ENCODE measurements around the gene NKD1. TPM values are rescaled to one million over a fixed set of nuclear protein-coding genes. Genes with fewer than 3 reads are reported as not detected.

NKD1 gene
- total and polyA plus RNA-seq, 9 donors, result 2.5 to 72.1 (median 12.7) TPM

- H3K4me1 ChIP-seq (ENCODE audit: insufficient read depth), result peaks cover 1% of the 10 kb centered on the region
- H3K27me3 ChIP-seq, result no peaks in the 10 kb centered on the region
- H3K4me3 ChIP-seq, result no peak overlapping the region
- 70 to 79% (median 75%) methylated on average over 4 to 5 of the region's 5 CpGs for WGBS, 3 donors
- no peaks in the 10 kb centered on the region for H3K36me3 ChIP-seq
- intact Hi-C loops (cut with DNase I), result loop anchor here (5.0 to 10.0 kb wide), 5 partner anchors 124 to 644 kb away; partner anchors contain the start of genes CNEP1R1 (in 1 of the 4) and NKD1 (in 1 of the 4)
- no peaks in the 10 kb centered on the region for H3K9me3 ChIP-seq
- TF ChIP-seq POLR2A (IDR thresholded peaks at IDR 0.05) (no peak), CTCF (IDR thresholded peaks at IDR 0.05) (no peak), EP300 (IDR thresholded peaks at IDR 0.05) (no peak)
- DNase-seq, result no peak
- no peak overlapping the region for H3K27ac ChIP-seq
Observed at GRCh38 chr16:50668368-50669008, 120.3 kb downstream of the NKD1 start.

- no peak for DNase-seq
- WGBS, 3 donors, result 93 to 100% (median 94%) methylated on average over 4 of the region's 4 CpGs
- no peaks in the 10 kb centered on the region for H3K36me3 ChIP-seq
- H3K27ac ChIP-seq, result no peak overlapping the region
- H3K4me1 ChIP-seq (ENCODE audit: insufficient read depth), result peaks cover 1% of the 10 kb centered on the region
- H3K27me3 ChIP-seq, result no peaks in the 10 kb centered on the region
- TF ChIP-seq EP300 (IDR thresholded peaks at IDR 0.05) (no peak), CTCF (IDR thresholded peaks at IDR 0.05) (no peak), POLR2A (IDR thresholded peaks at IDR 0.05) (no peak)
- H3K9me3 ChIP-seq, result no peaks in the 10 kb centered on the region
- intact Hi-C loops (cut with DNase I), result loop anchor here (5.0 to 10.0 kb wide), 6 partner anchors 125 to 645 kb away; partner anchors contain the start of genes CNEP1R1 (in 1 of the 4) and NKD1 (in 1 of the 4)
- H3K4me3 ChIP-seq, result no peak overlapping the region
Observed at GRCh38 chr16:50669741-50670140, 121.5 kb downstream of the NKD1 start.

GRCh38 chr16:50670476-50670875, 122.3 kb downstream of the NKD1 start:
- no peaks in the 10 kb centered on the region for H3K27me3 ChIP-seq
- intact Hi-C loops (cut with DNase I), result loop anchor here in 1 of 4 donors (10.0 kb wide), 1 partner anchor 134 kb away; no protein-coding TSS in a partner anchor
- no peaks in the 10 kb centered on the region for H3K4me1 ChIP-seq (ENCODE audit: insufficient read depth)
- 87 to 92% (median 87%) methylated on average over 6 of the region's 6 CpGs for WGBS, 3 donors
- no peaks in the 10 kb centered on the region for H3K36me3 ChIP-seq
- no peak overlapping the region for H3K4me3 ChIP-seq
- no peak for DNase-seq
- TF ChIP-seq CTCF (IDR thresholded peaks at IDR 0.05) (no peak), EP300 (IDR thresholded peaks at IDR 0.05) (no peak), POLR2A (IDR thresholded peaks at IDR 0.05) (no peak)
- H3K27ac ChIP-seq, result no peak overlapping the region
- H3K9me3 ChIP-seq, result no peaks in the 10 kb centered on the region

GRCh38 chr16:50671644-50672260, 123.6 kb downstream of the NKD1 start:
- no peaks in the 10 kb centered on the region for H3K9me3 ChIP-seq
- 42 to 54% (median 49%) methylated on average over 2 of the region's 2 CpGs for WGBS, 3 donors
- H3K27ac ChIP-seq, result no peak overlapping the region
- H3K4me1 ChIP-seq (ENCODE audit: insufficient read depth), result no peaks in the 10 kb centered on the region
- intact Hi-C loops (cut with DNase I), result loop anchor here in 1 of 4 donors (10.0 kb wide), 1 partner anchor 133 kb away; no protein-coding TSS in a partner anchor
- H3K4me3 ChIP-seq, result no peak overlapping the region
- H3K36me3 ChIP-seq, result no peaks in the 10 kb centered on the region
- TF ChIP-seq CTCF (IDR thresholded peaks at IDR 0.05) (no peak), EP300 (IDR thresholded peaks at IDR 0.05) (no peak), POLR2A (IDR thresholded peaks at IDR 0.05) (no peak)
- H3K27me3 ChIP-seq, result no peaks in the 10 kb centered on the region
- no peak for DNase-seq
